IMR-90 (cell line): ENCODE data around the gene SPATA31E1. TPM values are rescaled to one million over a fixed set of nuclear protein-coding genes. Genes with fewer than 3 reads are reported as not detected.

Experiments used
- polyA plus RNA-seq, 3 experiments: library from polyadenylated mRNA; depleted of rRNA; stranded (reverse); fragments of >200 nt; gene quantifications; 2 replicates each; pipeline ENCODE4 v1.2.3, GENCODE V29; 2012; ENCODE audit warnings: low replicate concordance in 1 of 3
- total RNA-seq: library from RNA; depleted of rRNA; stranded (reverse); fragments of >200 nt; gene quantifications from 2 replicates; pipeline ENCODE4 v1.2.3, GENCODE V29; 2012; rRNA removed

Gene SPATA31E1
- total and polyA plus RNA-seq, 2 of the 4 experiments (the other 2 are of a cell fraction) = 0.03 TPM; not detected in 1

Other genes with a start within 250 kb of the SPATA31E1 start
- 57.0 and 89.7 TPM in 2 replicates for gene CTSL, start 156.8 kb upstream of the SPATA31E1 start, total RNA-seq
- 104 and 112 TPM in 2 replicates for gene CTSL, start 156.8 kb upstream of the SPATA31E1 start, polyA plus RNA-seq (2012; rRNA removed)
- gene SPATA31C1, start 35.1 kb downstream of the SPATA31E1 start, total RNA-seq = not detected in 2 replicates
- gene SPATA31C1, start 35.1 kb downstream of the SPATA31E1 start, polyA plus RNA-seq (2012; rRNA removed) = not detected in 2 replicates
- 6.1 and 6.3 TPM in 2 replicates for gene CDK20, start 91.7 kb downstream of the SPATA31E1 start, total RNA-seq
- 11.7 and 12.3 TPM in 2 replicates for gene CDK20, start 91.7 kb downstream of the SPATA31E1 start, polyA plus RNA-seq (2012; rRNA removed)